Neural cell (in vitro differentiated cells): Measurements from ENCODE around the gene CRYM. TPM values are rescaled to one million over a fixed set of nuclear protein-coding genes. Genes with fewer than 3 reads are reported as not detected.

Experiments used
- H2AFZ ChIP-seq: fragments of 200-600, 300-800 bp; sonication (generic), shearing (Covaris generic); 2 replicates; pipeline ENCODE4 v1.6.0; 2014; ENCODE audit warnings: low read depth, mild to moderate bottlenecking, antibody characterized with exemption, low read length, moderate library complexity
- H3F3A ChIP-seq: fragments of 200-600 bp; shearing (Covaris generic); 2 replicates; pipeline ENCODE4 v1.6.1; 2016; ENCODE audit warnings: mild to moderate bottlenecking, moderate library complexity, mixed read lengths, antibody characterized with exemption, low read length; ENCODE audit not compliant: insufficient read depth, poor library complexity, severe bottlenecking
- H3K27ac ChIP-seq: fragments of 200-600, 300-800 bp; sonication (generic), shearing (Covaris generic); 2 replicates; pipeline ENCODE4 v1.5.1; 2014; ENCODE audit warnings: mild to moderate bottlenecking, low read length, moderate library complexity
- H3K27me3 ChIP-seq: fragments of 300-800, 200-600 bp; sonication (generic), shearing (Covaris generic); 2 replicates; pipeline ENCODE4 v1.6.0; 2014; ENCODE audit warnings: mild to moderate bottlenecking, low read depth, low read length, moderate library complexity; ENCODE audit not compliant: insufficient read depth
- H3K36me3 ChIP-seq: fragments of 300-800, 200-600 bp; sonication (generic), shearing (Covaris generic); 2 replicates; pipeline ENCODE4 v1.5.1; 2014; ENCODE audit warnings: mild to moderate bottlenecking, antibody characterized with exemption, low read length, moderate library complexity; ENCODE audit not compliant: insufficient read depth
- H3K4me2 ChIP-seq: fragments of 300-800, 200-600 bp; sonication (generic), shearing (Covaris generic); 2 replicates; pipeline ENCODE4 v1.6.0; 2014; ENCODE audit warnings: mild to moderate bottlenecking, low read length
- H3K4me3 ChIP-seq: fragments of 300-800, 200-600 bp; sonication (generic), shearing (Covaris generic); 2 replicates; pipeline ENCODE4 v1.5.1; 2014; ENCODE audit warnings: mild to moderate bottlenecking, low read length, moderate library complexity
- H3K79me2 ChIP-seq: fragments of 200-600 bp; shearing (Covaris generic); replicated peaks from 2 replicates; pipeline ENCODE4 v1.6.0; 2014; ENCODE audit warnings: mild to moderate bottlenecking, low read length, moderate library complexity; ENCODE audit not compliant: insufficient read depth
- H3K9ac ChIP-seq: fragments of 300-800, 200-600 bp; sonication (generic), shearing (Covaris generic); 2 replicates; pipeline ENCODE4 v1.6.1; 2016; ENCODE audit warnings: mild to moderate bottlenecking, low read length, mixed read lengths
- H3K9me2 ChIP-seq: fragments of 200-600 bp; shearing (Covaris generic); 2 replicates; pipeline ENCODE4 v1.6.1; 2016; ENCODE audit warnings: mild to moderate bottlenecking, low read length, mixed read lengths; ENCODE audit not compliant: insufficient read depth
- H3K9me3 ChIP-seq: fragments of 200-600, 300-800 bp; sonication (generic), shearing (Covaris generic); 2 replicates; pipeline ENCODE4 v1.6.1; 2016; ENCODE audit warnings: mild to moderate bottlenecking, mixed run types, low read length, moderate library complexity, mixed read lengths
- H4K20me1 ChIP-seq: fragments of 200-600 bp; shearing (Covaris generic); 2 replicates; pipeline ENCODE4 v1.6.1; 2016; ENCODE audit warnings: mild to moderate bottlenecking, mixed run types; ENCODE audit not compliant: insufficient read depth
- CTCF ChIP-seq: fragments of 450-650 bp; IDR thresholded peaks from 2 replicates; pipeline ENCODE4 v1.5.1; 2014; ENCODE audit warnings: antibody characterized with exemption, mild to moderate bottlenecking, moderate library complexity; ENCODE audit not compliant: poor library complexity, severe bottlenecking
- EP300 ChIP-seq: fragments of 450-650 bp; conservative IDR thresholded peaks from 2 replicates; pipeline ENCODE4 v1.6.1; 2014; ENCODE audit warnings: antibody characterized with exemption, mild to moderate bottlenecking, moderate library complexity; ENCODE audit not compliant: poor library complexity, severe bottlenecking
- EZH2 ChIP-seq: fragments of 200-600, 300-800 bp; shearing (Covaris generic), sonication (generic); IDR thresholded peaks from 2 replicates; pipeline ENCODE4 v1.6.1; 2014; ENCODE audit warnings: antibody characterized with exemption, low read length, borderline replicate concordance, mild to moderate bottlenecking; ENCODE audit not compliant: insufficient read depth, poor library complexity, severe bottlenecking
- MXI1 ChIP-seq: fragments of 450-650 bp; conservative IDR thresholded peaks from 2 replicates; pipeline ENCODE4 v1.6.1; 2014; ENCODE audit warnings: antibody characterized with exemption, mild to moderate bottlenecking; ENCODE audit not compliant: poor library complexity, severe bottlenecking
- POLR2AphosphoS5 ChIP-seq: IDR thresholded peaks from 2 replicates; pipeline ENCODE4 v1.6.1; 2012
- RAD21 ChIP-seq: fragments of 450-650 bp; conservative IDR thresholded peaks from 2 replicates; pipeline ENCODE4 v1.6.1; 2014; ENCODE audit warnings: antibody characterized with exemption, mild to moderate bottlenecking, moderate library complexity
- REST ChIP-seq: IDR thresholded peaks from 2 replicates; pipeline ENCODE4 v1.6.1; 2012; ENCODE audit warnings: borderline replicate concordance
- SMC3 ChIP-seq: fragments of 450-650 bp; conservative IDR thresholded peaks from 2 replicates; pipeline ENCODE4 v1.6.1; 2014; ENCODE audit warnings: antibody characterized with exemption, mild to moderate bottlenecking, moderate library complexity; ENCODE audit not compliant: poor library complexity
- TAF1 ChIP-seq: IDR thresholded peaks from 2 replicates; pipeline ENCODE4 v1.6.1; 2012; ENCODE audit warnings: low read depth
- polyA plus RNA-seq: library from polyadenylated mRNA; depleted of rRNA; stranded (reverse); fragments of >200 nt; gene quantifications from 2 replicates; pipeline ENCODE4 v1.2.3, GENCODE V29; 2014

Gene CRYM
- polyA plus RNA-seq, 1 donor from 2014 or later: 3.8 TPM

- no peak overlapping the region for H3K27ac ChIP-seq
Observed at GRCh38 chr16:21224800-21225199, 53.3 kb downstream of the CRYM start.

GRCh38 chr16:21223787-21224186, 54.3 kb downstream of the CRYM start:
- no peak overlapping the region for H3K4me2 ChIP-seq
- no peaks in the 10 kb centered on the region for H3K9me2 ChIP-seq
- no peak overlapping the region for H2AFZ ChIP-seq
- H3K9ac ChIP-seq: no peak overlapping the region
- H3K27me3 ChIP-seq: no peaks in the 10 kb centered on the region
- H3K9me3 ChIP-seq: no peaks in the 10 kb centered on the region
- H3K36me3 ChIP-seq: no peaks in the 10 kb centered on the region
- no peaks in the 10 kb centered on the region for H4K20me1 ChIP-seq
- no peaks in the 10 kb centered on the region for H3K79me2 ChIP-seq
- H3K4me3 ChIP-seq: no peak overlapping the region
- H3F3A ChIP-seq: no peaks in the 10 kb centered on the region
- no peak overlapping the region for H3K27ac ChIP-seq
- no peak for TF ChIP-seq EP300
- no peak for TF ChIP-seq MXI1
- TF ChIP-seq CTCF: no peak
- no peak for TF ChIP-seq POLR2AphosphoS5
- no peak for TF ChIP-seq SMC3
- no peak for TF ChIP-seq TAF1
- no peak for TF ChIP-seq REST

More at GRCh38 chr16:21224800-21225199, 53.3 kb downstream of the CRYM start:
- Histone ChIP-seq H3K79me2 (no peaks in the 10 kb centered on the region), H3K9me3 (no peaks in the 10 kb centered on the region), H3K4me3 (no peak overlapping the region), H3K9me2 (no peaks in the 10 kb centered on the region), H3K9ac (no peak overlapping the region), H3K4me2 (no peak overlapping the region), H4K20me1 (no peaks in the 10 kb centered on the region), H3F3A (no peaks in the 10 kb centered on the region), H3K27me3 (no peaks in the 10 kb centered on the region), H3K36me3 (no peaks in the 10 kb centered on the region), H2AFZ (no peak overlapping the region)
- TF ChIP-seq POLR2AphosphoS5: no peak
- TF ChIP-seq RAD21: no peak
- no peak for TF ChIP-seq TAF1
- no peak for TF ChIP-seq SMC3
- no peak for TF ChIP-seq EP300
- no peak for TF ChIP-seq MXI1
- TF ChIP-seq EZH2: no peak
- TF ChIP-seq REST: no peak
- no peak for TF ChIP-seq CTCF
